ENCODE results near the gene P2RX1.

- TF ChIP-seq CTCF (IDR thresholded peaks at IDR 0.05; ENCODE audit: low read length) (no peak), EZH2 (optimal IDR thresholded peaks at IDR 0.05; ENCODE audit: low read depth, low read length) (no peak)
Observed at GRCh38 chr17:3944485-3945388, 28.5 kb upstream of the P2RX1 start.

Data from MM.1S (cell line).